AG10803 (cell line): Measurements from ENCODE around the gene CNTN6.

ENCODE experiments used
- DNase-seq: peaks from one replicate; pipeline ENCODE4 v3.0.0; 2010; ENCODE audit warnings: low read depth
- H3K4me3 ChIP-seq: 2 replicates; pipeline ENCODE4 v1.5.1; 2011; ENCODE audit warnings: mild to moderate bottlenecking, low read length, control low read depth
- CTCF ChIP-seq: conservative IDR thresholded peaks from 2 replicates; pipeline ENCODE4 v1.5.1; 2011; ENCODE audit warnings: mild to moderate bottlenecking, low read length, control low read depth, inconsistent platforms

CNTN6 gene

GRCh38 chr3:1092771-1093170 lies at the start of gene CNTN6:
Gene CNTN6 (plus strand): TSS chr3:1093024. CDS start chr3:1148009, 54,985 bp downstream.
- H3K4me3 ChIP-seq, result no peak within 1 kb of the TSS
- no peak for TF ChIP-seq CTCF
- DNase-seq, result peak; percentile 5

GRCh38 chr3:1048558-1048957 lies 44.3 kb upstream of the CNTN6 start:
- DNase-seq, result no peak
- no peak for TF ChIP-seq CTCF
- H3K4me3 ChIP-seq, result no peak overlapping the region

GRCh38 chr3:1055870-1056269 lies 37.0 kb upstream of the CNTN6 start:
- DNase-seq, result no peak
- no peak for TF ChIP-seq CTCF
- H3K4me3 ChIP-seq, result no peak overlapping the region

- TF ChIP-seq CTCF, result no peak
- DNase-seq, result no peak
- H3K4me3 ChIP-seq, result no peak overlapping the region
Measured at GRCh38 chr3:1056744-1057143, 36.1 kb upstream of the CNTN6 start.

GRCh38 chr3:1057436-1057835 lies 35.4 kb upstream of the CNTN6 start:
- no peak for DNase-seq
- TF ChIP-seq CTCF, result no peak
- H3K4me3 ChIP-seq, result no peak overlapping the region

- no peak for DNase-seq
- no peak overlapping the region for H3K4me3 ChIP-seq
- no peak for TF ChIP-seq CTCF
Measured at GRCh38 chr3:1068985-1069384, 23.8 kb upstream of the CNTN6 start.

GRCh38 chr3:1072041-1072440 lies 20.8 kb upstream of the CNTN6 start:
- H3K4me3 ChIP-seq, result no peak overlapping the region
- no peak for DNase-seq
- TF ChIP-seq CTCF, result no peak
